AG10803 (cell line): Measurements from ENCODE around the gene ANXA11.
"Not testable (repeated sequence)": the region's sequence is repeated elsewhere in the genome, so short reads cannot be mapped to it uniquely, and the experiment has no call there.

ENCODE experiments used
- DNase-seq: peaks from one replicate; pipeline ENCODE4 v3.0.0; 2010; ENCODE audit warnings: low read depth
- H3K4me3 ChIP-seq: 2 replicates; pipeline ENCODE4 v1.5.1; 2011; ENCODE audit warnings: mild to moderate bottlenecking, low read length, control low read depth
- TF ChIP-seq, protein P1 (sequence below): conservative IDR thresholded peaks from 2 replicates; pipeline ENCODE4 v1.5.1; 2011; ENCODE audit warnings: mild to moderate bottlenecking, low read length, control low read depth, inconsistent platforms

The ANXA11 gene

DNA sequence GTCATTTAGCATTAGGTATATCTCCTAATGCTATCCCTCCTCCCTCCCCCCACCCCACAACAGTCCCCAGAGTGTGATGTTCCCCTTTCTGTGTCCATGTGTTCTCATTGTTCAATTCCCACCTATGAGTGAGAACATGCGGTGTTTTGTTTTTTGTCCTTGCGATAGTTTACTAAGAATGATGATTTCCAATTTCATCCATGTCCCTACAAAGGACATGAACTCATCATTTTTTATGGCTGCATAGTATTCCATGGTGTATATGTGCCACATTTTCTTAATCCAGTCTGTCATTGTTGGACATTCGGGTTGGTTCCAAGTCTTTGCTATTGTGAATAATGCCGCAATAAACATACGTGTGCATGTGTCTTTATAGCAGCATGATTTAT lies 17.7 kb upstream of the ANXA11 start:
- H3K4me3 ChIP-seq, result not testable (repeated sequence)

DNA sequence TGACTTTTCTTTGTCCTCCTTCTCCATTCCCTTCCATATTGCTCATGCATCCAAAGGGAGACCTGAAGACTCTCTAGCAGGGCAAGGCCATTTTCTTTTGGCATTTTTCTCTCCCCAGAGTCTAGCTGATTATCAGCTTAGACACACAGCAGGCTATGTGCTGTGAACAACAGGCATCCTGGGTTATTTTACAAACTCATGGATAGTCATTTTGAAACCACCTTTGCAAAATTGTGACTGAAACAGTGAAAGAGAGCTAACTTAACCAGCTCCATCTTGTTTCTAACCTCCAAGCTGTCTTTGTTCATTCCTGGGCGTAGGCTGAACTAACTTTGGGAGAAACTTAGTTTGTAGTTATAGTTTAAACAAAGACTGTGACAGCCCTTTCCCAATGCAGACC lies 13.5 kb upstream of the ANXA11 start:
- H3K4me3 ChIP-seq, DNase-seq: not testable (repeated sequence)

More for the DNA sequence above, 17.7 kb upstream of the ANXA11 start:
- not testable (repeated sequence) for DNase-seq

DNA sequence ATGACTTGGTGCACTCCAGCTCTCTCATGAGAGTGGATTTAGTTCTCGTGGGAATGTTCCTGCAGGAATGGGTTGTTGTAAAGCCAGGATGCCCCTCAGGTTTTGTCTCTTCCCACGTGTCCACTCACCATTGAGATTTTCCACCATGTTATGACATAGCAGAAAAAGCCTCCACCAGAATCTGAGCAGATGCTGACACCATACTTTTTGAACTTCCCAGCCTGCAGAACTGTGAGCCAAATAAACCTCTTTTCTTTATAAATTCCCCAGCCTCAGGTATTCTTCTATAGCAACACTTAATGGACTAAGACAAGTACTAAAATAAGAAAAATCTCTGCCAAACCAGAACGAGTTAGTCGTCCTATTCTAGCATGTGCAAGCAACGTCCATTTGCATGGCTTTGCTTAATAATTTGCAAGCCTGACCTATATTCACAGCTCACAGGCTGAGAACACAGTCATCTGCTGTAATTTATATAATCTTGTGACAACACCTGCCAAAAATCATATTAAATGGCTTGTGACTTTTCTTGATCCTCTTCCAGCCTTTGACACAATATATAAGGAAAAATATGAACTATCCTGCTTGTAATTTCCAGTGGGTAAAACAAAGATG lies 9.1 kb upstream of the ANXA11 start:
- DNase-seq, H3K4me3 ChIP-seq: not testable (repeated sequence)

DNA sequence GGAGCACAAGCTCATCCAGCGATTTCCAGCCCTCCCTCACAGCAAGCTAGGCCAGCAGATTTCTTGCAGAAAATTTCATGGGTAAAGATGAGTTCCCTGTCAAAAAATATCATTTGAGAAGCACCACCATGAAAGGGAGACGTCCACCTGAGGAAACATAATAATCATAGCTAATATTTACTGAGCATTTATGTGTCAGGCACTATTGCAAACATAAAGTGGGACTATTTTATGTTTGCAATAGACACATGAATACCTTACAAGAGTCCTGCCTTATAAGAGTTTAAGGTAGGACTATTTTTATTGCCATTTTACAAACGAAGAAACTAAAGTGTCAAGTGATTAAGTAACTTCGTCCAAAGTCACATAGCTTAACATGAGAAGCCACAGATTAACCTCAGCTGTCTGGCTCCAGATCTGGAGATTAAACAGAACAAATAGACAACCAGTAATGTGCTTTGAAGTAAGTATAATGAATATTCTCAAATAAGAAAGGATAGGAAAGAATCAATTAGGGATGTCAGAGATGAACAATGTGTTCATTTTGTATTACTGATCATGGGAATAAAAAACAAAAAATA lies 7.3 kb upstream of the ANXA11 start:
- H3K4me3 ChIP-seq, DNase-seq: not testable (repeated sequence)

DNA sequence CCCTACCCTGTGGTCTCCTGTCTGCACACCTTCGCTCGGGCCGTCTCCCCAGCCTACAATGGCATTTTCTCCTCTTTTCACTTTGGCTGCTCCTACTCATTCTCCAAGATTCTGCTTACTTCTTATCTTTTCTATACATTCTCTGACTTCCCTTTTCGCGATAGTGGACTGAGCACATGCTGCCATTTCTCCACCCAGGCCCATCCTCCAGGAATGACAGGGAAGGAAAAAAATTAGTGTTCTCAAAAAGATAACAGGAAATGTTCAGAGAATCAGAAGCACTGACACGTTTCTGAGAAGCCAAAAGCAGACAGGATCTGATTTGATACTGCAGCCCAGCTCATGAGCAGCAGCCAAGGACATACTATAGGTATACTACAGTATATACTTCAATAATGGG lies 6.4 kb upstream of the ANXA11 start:
- TF ChIP-seq, protein P1, sequence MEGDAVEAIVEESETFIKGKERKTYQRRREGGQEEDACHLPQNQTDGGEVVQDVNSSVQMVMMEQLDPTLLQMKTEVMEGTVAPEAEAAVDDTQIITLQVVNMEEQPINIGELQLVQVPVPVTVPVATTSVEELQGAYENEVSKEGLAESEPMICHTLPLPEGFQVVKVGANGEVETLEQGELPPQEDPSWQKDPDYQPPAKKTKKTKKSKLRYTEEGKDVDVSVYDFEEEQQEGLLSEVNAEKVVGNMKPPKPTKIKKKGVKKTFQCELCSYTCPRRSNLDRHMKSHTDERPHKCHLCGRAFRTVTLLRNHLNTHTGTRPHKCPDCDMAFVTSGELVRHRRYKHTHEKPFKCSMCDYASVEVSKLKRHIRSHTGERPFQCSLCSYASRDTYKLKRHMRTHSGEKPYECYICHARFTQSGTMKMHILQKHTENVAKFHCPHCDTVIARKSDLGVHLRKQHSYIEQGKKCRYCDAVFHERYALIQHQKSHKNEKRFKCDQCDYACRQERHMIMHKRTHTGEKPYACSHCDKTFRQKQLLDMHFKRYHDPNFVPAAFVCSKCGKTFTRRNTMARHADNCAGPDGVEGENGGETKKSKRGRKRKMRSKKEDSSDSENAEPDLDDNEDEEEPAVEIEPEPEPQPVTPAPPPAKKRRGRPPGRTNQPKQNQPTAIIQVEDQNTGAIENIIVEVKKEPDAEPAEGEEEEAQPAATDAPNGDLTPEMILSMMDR, result no peak
- H3K4me3 ChIP-seq, result no peak overlapping the region
- no peak for DNase-seq

DNA sequence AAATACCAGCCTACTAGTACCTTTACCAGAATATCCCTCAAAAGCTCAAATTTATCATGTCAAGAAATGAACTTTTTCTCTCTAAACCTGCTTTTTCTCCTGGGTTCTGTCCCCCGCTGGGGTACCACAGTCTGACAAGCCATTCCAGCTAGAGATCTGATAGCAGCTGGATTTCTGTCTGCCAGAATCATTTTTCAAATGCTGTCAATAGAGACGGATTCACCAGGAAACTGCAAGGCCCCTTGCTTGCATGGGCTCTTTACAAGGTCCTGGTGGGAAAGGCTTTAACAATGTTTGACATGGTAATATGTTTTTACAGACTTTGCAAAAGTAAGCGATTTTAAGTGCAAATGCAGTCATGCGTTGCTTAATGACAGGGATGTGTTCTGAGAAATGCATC lies 4.9 kb upstream of the ANXA11 start:
- H3K4me3 ChIP-seq, result no peak overlapping the region
- DNase-seq, result no peak
- TF ChIP-seq, protein P1, result no peak

DNA sequence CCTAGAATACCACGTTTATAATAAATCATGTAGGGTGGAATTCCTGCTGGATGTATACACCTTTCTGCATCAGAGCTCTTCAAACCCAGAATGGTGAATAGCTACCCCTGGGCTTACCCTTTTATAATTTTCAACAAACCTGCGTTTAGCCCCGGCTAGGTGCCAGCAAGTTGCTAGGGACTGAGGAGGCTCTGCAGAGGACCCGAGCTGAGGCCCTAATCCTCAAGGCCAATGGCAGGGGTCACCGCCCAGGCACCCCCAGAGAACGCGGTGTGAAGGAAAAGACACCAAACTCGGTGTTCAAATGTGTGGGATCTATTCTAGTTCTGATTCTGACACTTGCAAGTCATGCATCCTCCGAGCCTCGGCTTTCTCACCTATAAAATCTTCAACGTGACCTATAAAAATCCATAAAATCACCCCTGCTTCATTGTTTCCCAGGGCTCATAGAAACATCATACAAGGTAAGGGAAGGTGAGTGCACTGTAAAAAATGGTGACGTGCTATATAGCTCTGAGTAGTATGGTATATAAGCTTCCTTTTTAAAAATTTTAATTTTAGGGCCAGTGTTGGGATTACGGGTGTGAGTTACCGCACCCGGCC lies 2.5 kb upstream of the ANXA11 start:
- DNase-seq, result no peak
- peak overlapping the region; percentile 48 for H3K4me3 ChIP-seq
- TF ChIP-seq, protein P1, result no peak

DNA sequence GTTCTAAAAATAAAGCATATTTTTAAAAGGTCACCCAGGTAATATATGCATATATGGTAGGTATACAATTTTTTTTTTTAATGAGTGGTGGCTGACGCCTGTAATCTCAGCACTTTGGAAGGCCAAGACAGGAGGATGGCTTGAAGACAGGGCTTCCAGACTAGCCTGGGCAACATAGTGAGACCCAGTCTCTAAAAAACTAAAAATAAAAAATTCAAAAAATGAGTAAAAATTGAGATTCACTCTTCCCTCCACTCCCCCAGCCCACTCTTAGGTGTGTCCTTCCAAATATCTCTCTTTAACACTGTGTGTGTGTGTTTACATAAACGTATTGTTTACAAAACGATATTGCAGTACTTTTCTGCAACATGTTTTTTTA lies 929 bp upstream of the ANXA11 start:
- DNase-seq, result no peak
- TF ChIP-seq, protein P1, result no peak
- peak overlapping the region; percentile 90; the same call in 1 of the 2 replicates for H3K4me3 ChIP-seq

DNA sequence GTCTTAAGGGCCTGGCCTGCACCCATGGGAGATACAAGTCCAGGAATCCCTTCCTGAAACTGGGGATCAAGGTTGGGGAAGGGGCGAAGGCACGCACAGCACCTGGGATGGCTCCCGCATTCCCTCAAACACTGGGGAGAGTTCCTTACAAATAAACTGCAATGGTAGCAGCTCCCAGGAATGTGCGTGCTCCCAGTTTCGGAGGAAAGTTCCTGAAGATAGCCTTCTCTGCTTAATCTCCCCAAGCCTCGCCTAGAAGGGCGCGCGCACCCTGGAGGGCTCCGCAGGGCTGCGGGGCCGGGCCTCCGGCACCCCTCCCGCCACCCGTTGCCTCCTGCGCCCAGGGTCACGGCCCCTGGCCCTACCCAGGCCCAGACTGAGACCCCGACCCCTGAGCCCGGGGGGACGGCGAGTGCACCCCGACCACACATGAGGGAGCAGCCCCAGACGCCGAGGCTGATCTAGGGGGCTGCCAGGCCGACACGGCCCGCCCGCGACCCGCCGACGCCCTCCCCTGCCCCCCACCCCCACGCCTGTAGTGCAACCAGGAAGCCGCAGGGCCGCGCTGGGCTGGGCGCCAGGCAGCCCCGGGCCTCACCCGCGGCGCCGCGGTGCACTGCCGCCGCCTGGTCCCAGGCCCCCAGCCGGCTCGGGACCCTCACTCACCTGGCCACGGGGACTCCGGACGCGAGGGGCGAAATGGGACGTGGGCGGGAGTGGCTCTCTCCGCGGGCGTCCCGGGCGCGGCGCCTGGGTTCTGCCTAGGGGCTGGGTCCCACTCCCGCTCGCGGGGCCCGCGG lies 460 bp downstream of the ANXA11 start:
- TF ChIP-seq, protein P1, result no peak
- DNase-seq, result no peak
- peak overlapping the region; percentile 90 for H3K4me3 ChIP-seq
